ENCODE results near the gene VPS41. TPM values are rescaled to one million over a fixed set of nuclear protein-coding genes. Genes with fewer than 3 reads are reported as not detected.

Gene VPS41
- total and polyA plus RNA-seq, 10 of the 15 experiments (the other 5 are each of a cell fraction or from before 2014, with no cell fraction given): 15.3 to 63.2 (median 47.0) TPM

- TF ChIP-seq, protein P1, sequence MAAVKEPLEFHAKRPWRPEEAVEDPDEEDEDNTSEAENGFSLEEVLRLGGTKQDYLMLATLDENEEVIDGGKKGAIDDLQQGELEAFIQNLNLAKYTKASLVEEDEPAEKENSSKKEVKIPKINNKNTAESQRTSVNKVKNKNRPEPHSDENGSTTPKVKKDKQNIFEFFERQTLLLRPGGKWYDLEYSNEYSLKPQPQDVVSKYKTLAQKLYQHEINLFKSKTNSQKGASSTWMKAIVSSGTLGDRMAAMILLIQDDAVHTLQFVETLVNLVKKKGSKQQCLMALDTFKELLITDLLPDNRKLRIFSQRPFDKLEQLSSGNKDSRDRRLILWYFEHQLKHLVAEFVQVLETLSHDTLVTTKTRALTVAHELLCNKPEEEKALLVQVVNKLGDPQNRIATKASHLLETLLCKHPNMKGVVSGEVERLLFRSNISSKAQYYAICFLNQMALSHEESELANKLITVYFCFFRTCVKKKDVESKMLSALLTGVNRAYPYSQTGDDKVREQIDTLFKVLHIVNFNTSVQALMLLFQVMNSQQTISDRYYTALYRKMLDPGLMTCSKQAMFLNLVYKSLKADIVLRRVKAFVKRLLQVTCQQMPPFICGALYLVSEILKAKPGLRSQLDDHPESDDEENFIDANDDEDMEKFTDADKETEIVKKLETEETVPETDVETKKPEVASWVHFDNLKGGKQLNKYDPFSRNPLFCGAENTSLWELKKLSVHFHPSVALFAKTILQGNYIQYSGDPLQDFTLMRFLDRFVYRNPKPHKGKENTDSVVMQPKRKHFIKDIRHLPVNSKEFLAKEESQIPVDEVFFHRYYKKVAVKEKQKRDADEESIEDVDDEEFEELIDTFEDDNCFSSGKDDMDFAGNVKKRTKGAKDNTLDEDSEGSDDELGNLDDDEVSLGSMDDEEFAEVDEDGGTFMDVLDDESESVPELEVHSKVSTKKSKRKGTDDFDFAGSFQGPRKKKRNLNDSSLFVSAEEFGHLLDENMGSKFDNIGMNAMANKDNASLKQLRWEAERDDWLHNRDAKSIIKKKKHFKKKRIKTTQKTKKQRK (IDR thresholded peaks at IDR 0.05; ENCODE audit: low read depth, low read length): no peak
- TF ChIP-seq CHD2 (IDR thresholded peaks at IDR 0.05; ENCODE audit: borderline replicate concordance, low read depth, low read length): no peak
- TF ChIP-seq DPF2 (IDR thresholded peaks at IDR 0.05): no peak
- no peak for TF ChIP-seq ZNF207 (IDR thresholded peaks at IDR 0.05; ENCODE audit: borderline replicate concordance)
Measured at GRCh38 chr7:38872202-38872601, 36.8 kb downstream of the VPS41 start (continued).

GRCh38 chr7:38870147-38870546 lies 38.8 kb downstream of the VPS41 start:
- H3K36me3 ChIP-seq (ENCODE audit: control insufficient read depth in 2 of 2, insufficient read depth in 2 of 2, low read length in 1 of 2): peaks cover 0 to 8% of the 10 kb centered on the region in 2 experiments; a peak in 2 of 4 replicates
- H3K4me3 ChIP-seq: no peak overlapping the region
- intact Hi-C loops (cut with micrococcal nuclease; ENCODE audit: unreplicated experiment) (no loop called here), in situ Hi-C loops (cut with MboI) (no loop called here)
- no peaks in the 10 kb centered on the region for H4K20me1 ChIP-seq (ENCODE audit: control insufficient read depth, insufficient read depth)
- FAIRE-seq (no peak), ATAC-seq (no peak), DNase-seq (ENCODE audit: low read depth, low spot score) (no peak)
- H3K27me3 ChIP-seq (replicated peaks in 1 of 2; ENCODE audit: control insufficient read depth in 2 of 2, insufficient read depth in 2 of 2, low read length in 1 of 2): no peaks in the 10 kb centered on the region
- ChIA-PET SMC1A (ENCODE audit: uncharacterized antibody, unreplicated experiment) (interaction anchor here (0.8 to 1.4 kb wide), 4 partner anchors 10 to 44 kb away, joined by 3 to 6 read pairs (median 4); no protein-coding TSS in a partner anchor), RAD21 (ENCODE audit: unreplicated experiment) (no interaction called here), POLR2A (no interaction called here), CTCF (interaction anchor here (1.0 kb wide), 1 partner anchor 13 kb away, joined by 3 read pairs; no protein-coding TSS in a partner anchor)
- H3K9me3 ChIP-seq (replicated peaks; ENCODE audit: control insufficient read depth, insufficient read depth, low read length): no peaks in the 10 kb centered on the region; the same call in 2 of the 3 replicates
- H3K9ac ChIP-seq (ENCODE audit: control insufficient read depth, insufficient read depth, low read length): no peak overlapping the region
- 94% methylated on average over 3 of the region's 3 CpGs for WGBS (ENCODE audit: insufficient coverage, insufficient replicate concordance, low lambda C conversion rate, missing lambda C conversion rate)
- no TSS peak for BruUV-seq (replicated peaks)
- no peak overlapping the region for H3K4me2 ChIP-seq (ENCODE audit: control insufficient read depth, insufficient read depth)
- TF ChIP-seq SIN3A (IDR thresholded peaks at IDR 0.05; ENCODE audit: low read depth, low read length) (no peak), KLF5 (IDR thresholded peaks at IDR 0.05; ENCODE audit: partially characterized antibody) (no peak), ZBTB4 (CRISPR knock-in tag; IDR thresholded peaks at IDR 0.05) (no peak), HDAC6 (IDR thresholded peaks at IDR 0.05; ENCODE audit: unreplicated experiment) (no peak), NFYA (IDR thresholded peaks at IDR 0.05; ENCODE audit: borderline replicate concordance, low read depth, low read length) (no peak), RELB (IDR thresholded peaks at IDR 0.05; ENCODE audit: low read depth) (no peak), SRF (IDR thresholded peaks at IDR 0.05; ENCODE audit: low read depth in 2 of 2, low read length in 2 of 2) (no peak), SREBF2 (IDR thresholded peaks at IDR 0.05; ENCODE audit: low read length) (no peak), CREM (IDR thresholded peaks at IDR 0.05; ENCODE audit: low read depth) (no peak), ZNF207 (IDR thresholded peaks at IDR 0.05; ENCODE audit: borderline replicate concordance) (no peak)
- H3K27ac ChIP-seq (ENCODE audit: control insufficient read depth, insufficient read depth): no peak overlapping the region
- peaks cover 2% of the 10 kb centered on the region for H3K79me2 ChIP-seq (ENCODE audit: control insufficient read depth, insufficient read depth, low read length)
- no peak overlapping the region for H2AFZ ChIP-seq (ENCODE audit: control insufficient read depth, low read depth, low read length)
- peaks cover 6% of the 10 kb centered on the region; the same call in 1 of the 2 replicates for H3K4me1 ChIP-seq (ENCODE audit: control insufficient read depth, insufficient read depth, low read length)
